GM19455 (cell line): ENCODE results near the gene ACOT2.
"Not testable (repeated sequence)": the region's sequence is repeated elsewhere in the genome, so short reads cannot be mapped to it uniquely, and the experiment has no call there.

Experiments
- ATAC-seq: cut with Tn5 transposase; IDR thresholded peaks from one replicate; pipeline ENCODE4 v1.9.1; 2021; ENCODE audit not compliant: unreplicated experiment

Gene ACOT2

GRCh38 chr14:73569185-73569958 lies at the start of gene ACOT2:
Gene ACOT2, plus strand, starts transcription at chr14:73569213. Its CDS starts 28 bp downstream, at chr14:73569241.
- peak; percentile 65 for ATAC-seq

- no peak for ATAC-seq
These were observed 47.8 kb upstream of the ACOT2 start for GRCh38 chr14:73521229-73521628.

- no peak for ATAC-seq
These were observed 44.5 kb upstream of the ACOT2 start for GRCh38 chr14:73524493-73524892.

GRCh38 chr14:73526036-73526984 lies 42.7 kb upstream of the ACOT2 start:
- ATAC-seq: no peak

- ATAC-seq: not testable (repeated sequence)
These were observed 39.7 kb upstream of the ACOT2 start for GRCh38 chr14:73529356-73529755.

GRCh38 chr14:73531971-73532370 lies 37.0 kb upstream of the ACOT2 start:
- ATAC-seq: not testable (repeated sequence)

- ATAC-seq: not testable (repeated sequence)
These were observed 31.6 kb upstream of the ACOT2 start for GRCh38 chr14:73537244-73538045.

- not testable (repeated sequence) for ATAC-seq
These were observed 30.0 kb upstream of the ACOT2 start for GRCh38 chr14:73539017-73539416.

- ATAC-seq: not testable (repeated sequence)
These were observed 26.1 kb upstream of the ACOT2 start for GRCh38 chr14:73542961-73543360.

GRCh38 chr14:73545353-73545752 lies 23.7 kb upstream of the ACOT2 start:
- ATAC-seq: not testable (repeated sequence)

- ATAC-seq: not testable (repeated sequence)
These were observed 19.9 kb upstream of the ACOT2 start for GRCh38 chr14:73549097-73549496.

GRCh38 chr14:73549889-73550524 lies 19.0 kb upstream of the ACOT2 start:
- ATAC-seq: not testable (repeated sequence)

GRCh38 chr14:73553845-73554244 lies 15.2 kb upstream of the ACOT2 start:
- no peak for ATAC-seq

- ATAC-seq: not testable (repeated sequence)
These were observed 11.8 kb upstream of the ACOT2 start for GRCh38 chr14:73557201-73557600.

- not testable (repeated sequence) for ATAC-seq
These were observed 10.8 kb upstream of the ACOT2 start for GRCh38 chr14:73558238-73558637.

GRCh38 chr14:73562256-73562655 lies 6.8 kb upstream of the ACOT2 start:
- ATAC-seq: not testable (repeated sequence)

- ATAC-seq: not testable (repeated sequence)
These were observed 6.3 kb upstream of the ACOT2 start for GRCh38 chr14:73562696-73563095.

GRCh38 chr14:73566431-73566830 lies 2.6 kb upstream of the ACOT2 start:
- ATAC-seq: not testable (repeated sequence)

- ATAC-seq: not testable (repeated sequence)
These were observed 2.1 kb upstream of the ACOT2 start for GRCh38 chr14:73566935-73567334.

GRCh38 chr14:73567358-73567757 lies 1.7 kb upstream of the ACOT2 start:
- no peak for ATAC-seq
